HEK293 (cell line): Measurements from ENCODE around the gene UBE2J2.

Source experiments
- CTCF ChIA-PET: fragments of 350-600 bp; formaldehyde crosslinking; extraction: SDS; loops from one replicate; lab custom pipeline; 2021; ENCODE audit warnings: antibody characterized with exemption; lab: Yijun Ruan, JAX
- POLR2A ChIA-PET: fragments of 300-600 bp; formaldehyde crosslinking; extraction: SDS; loops from one replicate; lab custom pipeline; 2020; ENCODE audit warnings: antibody characterized with exemption, inconsistent platforms; lab: Yijun Ruan, JAX
- H3K27ac ChIP-seq: fragments of 200-500 bp; sonication (Bioruptor generic); 2 replicates; pipeline ENCODE4 v1.5.1; 2014; ENCODE audit warnings: low read depth, low read length, control low read depth, inconsistent platforms; ENCODE audit errors: extremely low read depth
- H3K36me3 ChIP-seq, 2 experiments: fragments of 200-500 bp in 1 of 2; sonication (Bioruptor generic) in 1 of 2; 1 replicate in 1 of 2; 2 replicates in 1 of 2; pipeline ENCODE4 v1.5.1; 2014 to 2017; ENCODE audit warnings: inconsistent platforms in 2 of 2, low read length in 2 of 2; ENCODE audit not compliant: control insufficient read depth in 2 of 2, insufficient read depth in 1 of 2
- H3K4me1 ChIP-seq: fragments of 200-500 bp; sonication (Bioruptor generic); 2 replicates; pipeline ENCODE4 v1.5.1; 2014; ENCODE audit warnings: mild to moderate bottlenecking, low read length, inconsistent platforms; ENCODE audit not compliant: control insufficient read depth, insufficient read depth
- H3K4me3 ChIP-seq: 2 replicates; pipeline ENCODE4 v1.5.1; 2011; ENCODE audit warnings: low read depth, mild to moderate bottlenecking, control low read depth, low read length, moderate library complexity
- H3K9me3 ChIP-seq: fragments of 200-500 bp; sonication (Bioruptor generic); 2 replicates; pipeline ENCODE4 v1.5.1; 2014; ENCODE audit warnings: low read depth, low read length, inconsistent platforms; ENCODE audit not compliant: control insufficient read depth, insufficient read depth
- HIC1 ChIP-seq: fragments of 450-650 bp; formaldehyde crosslinking; IDR thresholded peaks from 2 replicates; pipeline ENCODE4 v1.5.1; 2016; ENCODE audit warnings: missing biosample characterization, missing genetic modification characterization
- OSR2 ChIP-seq: fragments of 450-650 bp; formaldehyde crosslinking; IDR thresholded peaks from 2 replicates; pipeline ENCODE4 v1.5.1; 2016; ENCODE audit warnings: missing biosample characterization, missing genetic modification characterization
- PATZ1 ChIP-seq: fragments of 450-650 bp; formaldehyde crosslinking; IDR thresholded peaks from 2 replicates; pipeline ENCODE4 v1.5.1; 2016; ENCODE audit warnings: missing biosample characterization, missing genetic modification characterization
- PRDM6 ChIP-seq: fragments of 450-650 bp; formaldehyde crosslinking; IDR thresholded peaks from 2 replicates; pipeline ENCODE4 v1.5.1; 2017; ENCODE audit warnings: missing biosample characterization, missing genetic modification characterization
- REST ChIP-seq: fragments of 450-650 bp; formaldehyde crosslinking; IDR thresholded peaks from 2 replicates; pipeline ENCODE4 v1.5.1; 2016; ENCODE audit warnings: missing biosample characterization, missing genetic modification characterization
- ZNF112 ChIP-seq: fragments of 450-650 bp; formaldehyde crosslinking; IDR thresholded peaks from 2 replicates; pipeline ENCODE4 v1.5.0; 2017; ENCODE audit warnings: missing biosample characterization, missing genetic modification characterization
- ZNF155 ChIP-seq: fragments of 450-650 bp; formaldehyde crosslinking; IDR thresholded peaks from 2 replicates; pipeline ENCODE4 v1.5.1; 2016; ENCODE audit warnings: missing biosample characterization, missing genetic modification characterization
- ZNF175 ChIP-seq: fragments of 450-650 bp; formaldehyde crosslinking; IDR thresholded peaks from 2 replicates; pipeline ENCODE4 v1.5.1; 2016; ENCODE audit warnings: missing biosample characterization, missing genetic modification characterization
- ZNF221 ChIP-seq: fragments of 450-650 bp; formaldehyde crosslinking; IDR thresholded peaks from 2 replicates; pipeline ENCODE4 v1.5.1; 2017; ENCODE audit warnings: missing biosample characterization, missing genetic modification characterization, borderline replicate concordance
- ZNF23 ChIP-seq: fragments of 450-650 bp; formaldehyde crosslinking; IDR thresholded peaks from 2 replicates; pipeline ENCODE4 v1.5.1; 2016; ENCODE audit warnings: missing biosample characterization, missing genetic modification characterization, borderline replicate concordance
- ZNF549 ChIP-seq: fragments of 450-650 bp; IDR thresholded peaks from 2 replicates; pipeline ENCODE4 v1.5.1; 2018; ENCODE audit warnings: missing biosample characterization, missing genetic modification characterization, mild to moderate bottlenecking, inconsistent platforms, moderate library complexity
- ZNF704 ChIP-seq: fragments of 450-650 bp; formaldehyde crosslinking; IDR thresholded peaks from 2 replicates; pipeline ENCODE4 v1.5.1; 2016; ENCODE audit warnings: missing biosample characterization, missing genetic modification characterization
- ZNF76 ChIP-seq: fragments of 450-650 bp; formaldehyde crosslinking; IDR thresholded peaks from 2 replicates; pipeline ENCODE4; 2016; ENCODE audit warnings: low read depth, missing biosample characterization, missing genetic modification characterization, borderline replicate concordance
- ZNF837 ChIP-seq: fragments of 450-650 bp; formaldehyde crosslinking; IDR thresholded peaks from 2 replicates; pipeline ENCODE4 v1.5.1; 2016; ENCODE audit warnings: missing biosample characterization, missing genetic modification characterization
- TF ChIP-seq, protein P1 (sequence below): fragments of 450-650 bp; formaldehyde crosslinking; conservative IDR thresholded peaks from 2 replicates; pipeline ENCODE4 v1.5.1; 2016; ENCODE audit warnings: low read depth, missing biosample characterization, missing genetic modification characterization
- TF ChIP-seq, protein P2 (sequence below): fragments of 450-650 bp; formaldehyde crosslinking; IDR thresholded peaks from 2 replicates; pipeline ENCODE4 v1.5.1; 2016; ENCODE audit warnings: missing biosample characterization, missing genetic modification characterization

Gene UBE2J2

GRCh38 chr1:1231400-1232207, 42.0 kb downstream of the UBE2J2 start, which contains the start of gene SDF4 (continued):
- TF ChIP-seq HIC1 (tag by site-specific recombination) (no peak), ZNF704 (tag by site-specific recombination) (no peak), OSR2 (0 out of 2 replicates have a peak, but pooled peaks have one; percentile 14), ZNF76 (tag by site-specific recombination) (peak; percentile 90; the same call in 1 of the 2 replicates), PATZ1 (tag by site-specific recombination) (peak; percentile 82), ZNF112 (tag by site-specific recombination) (no peak), PRDM6 (tag by site-specific recombination) (no peak), ZNF175 (tag by site-specific recombination) (no peak)
- TF ChIP-seq, protein P1, sequence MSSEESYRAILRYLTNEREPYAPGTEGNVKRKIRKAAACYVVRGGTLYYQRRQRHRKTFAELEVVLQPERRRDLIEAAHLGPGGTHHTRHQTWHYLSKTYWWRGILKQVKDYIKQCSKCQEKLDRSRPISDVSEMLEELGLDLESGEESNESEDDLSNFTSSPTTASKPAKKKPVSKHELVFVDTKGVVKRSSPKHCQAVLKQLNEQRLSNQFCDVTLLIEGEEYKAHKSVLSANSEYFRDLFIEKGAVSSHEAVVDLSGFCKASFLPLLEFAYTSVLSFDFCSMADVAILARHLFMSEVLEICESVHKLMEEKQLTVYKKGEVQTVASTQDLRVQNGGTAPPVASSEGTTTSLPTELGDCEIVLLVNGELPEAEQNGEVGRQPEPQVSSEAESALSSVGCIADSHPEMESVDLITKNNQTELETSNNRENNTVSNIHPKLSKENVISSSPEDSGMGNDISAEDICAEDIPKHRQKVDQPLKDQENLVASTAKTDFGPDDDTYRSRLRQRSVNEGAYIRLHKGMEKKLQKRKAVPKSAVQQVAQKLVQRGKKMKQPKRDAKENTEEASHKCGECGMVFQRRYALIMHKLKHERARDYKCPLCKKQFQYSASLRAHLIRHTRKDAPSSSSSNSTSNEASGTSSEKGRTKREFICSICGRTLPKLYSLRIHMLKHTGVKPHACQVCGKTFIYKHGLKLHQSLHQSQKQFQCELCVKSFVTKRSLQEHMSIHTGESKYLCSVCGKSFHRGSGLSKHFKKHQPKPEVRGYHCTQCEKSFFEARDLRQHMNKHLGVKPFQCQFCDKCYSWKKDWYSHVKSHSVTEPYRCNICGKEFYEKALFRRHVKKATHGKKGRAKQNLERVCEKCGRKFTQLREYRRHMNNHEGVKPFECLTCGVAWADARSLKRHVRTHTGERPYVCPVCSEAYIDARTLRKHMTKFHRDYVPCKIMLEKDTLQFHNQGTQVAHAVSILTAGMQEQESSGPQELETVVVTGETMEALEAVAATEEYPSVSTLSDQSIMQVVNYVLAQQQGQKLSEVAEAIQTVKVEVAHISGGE (tag by site-specific recombination), result peak; percentile 71; the same call in 1 of the 2 replicates

DNA sequence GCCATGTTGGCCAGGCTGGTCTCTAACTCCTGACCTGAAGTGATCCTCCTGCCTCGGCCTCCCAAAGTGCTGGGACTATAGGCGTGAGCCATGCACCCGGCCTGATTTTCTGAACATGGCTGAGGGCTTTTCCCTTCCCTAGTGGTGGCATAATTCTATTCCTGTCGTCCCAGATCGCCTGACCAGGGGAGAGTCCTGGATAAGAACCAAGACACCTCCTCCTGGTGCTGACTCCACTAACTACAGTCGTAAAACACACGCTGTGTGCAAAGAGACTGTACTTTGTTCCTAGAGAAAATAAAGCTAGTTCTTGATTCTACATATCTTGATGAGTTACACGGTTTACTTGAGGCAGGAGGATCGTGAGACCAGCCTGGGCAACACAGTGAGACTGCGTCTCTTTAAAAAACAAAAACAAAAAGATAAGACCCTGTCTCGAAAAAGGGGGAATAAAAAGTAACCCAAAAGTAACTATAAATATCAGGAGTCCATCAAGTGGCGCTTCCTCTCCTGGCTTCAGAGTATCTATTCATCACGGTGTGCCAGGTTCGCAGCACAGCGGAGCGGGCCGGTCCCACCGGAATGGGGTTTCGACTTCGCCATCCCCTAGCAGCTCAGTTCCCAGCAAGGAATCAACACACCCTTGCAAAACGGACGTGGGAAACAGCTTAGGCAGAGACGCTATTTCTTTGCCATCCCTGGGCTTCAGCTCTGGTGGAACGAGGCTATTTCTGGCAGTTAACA, 42.8 kb downstream of the UBE2J2 start:
- CTCF ChIA-PET, result interaction anchor here (0.5 to 1.8 kb wide), 6 partner anchors 12 to 167 kb away, joined by 3 to 20 read pairs (median 4); no protein-coding TSS in a partner anchor
- POLR2A ChIA-PET, result interaction anchor here (0.5 to 1.5 kb wide), 5 partner anchors 23 to 151 kb away, joined by 3 to 5 read pairs (median 3); partner anchors contain the start of gene AURKAIP1
- Histone ChIP-seq H3K4me3 (peak overlapping the region; percentile 81), H3K4me1 (no peaks in the 10 kb centered on the region; the same call in 1 of the 2 replicates), H3K27ac (peak overlapping the region; percentile 89), H3K9me3 (no peaks in the 10 kb centered on the region), H3K36me3 (peaks cover 0 to 52% of the 10 kb centered on the region in 2 experiments; a peak in 1 of 3 replicates)
- TF ChIP-seq ZNF549 (tag by site-specific recombination) (no peak), ZNF155 (no peak), REST (tag by site-specific recombination) (no peak), ZNF23 (tag by site-specific recombination) (no peak), ZNF221 (tag by site-specific recombination) (no peak), ZNF837 (no peak)
- TF ChIP-seq, protein P2, sequence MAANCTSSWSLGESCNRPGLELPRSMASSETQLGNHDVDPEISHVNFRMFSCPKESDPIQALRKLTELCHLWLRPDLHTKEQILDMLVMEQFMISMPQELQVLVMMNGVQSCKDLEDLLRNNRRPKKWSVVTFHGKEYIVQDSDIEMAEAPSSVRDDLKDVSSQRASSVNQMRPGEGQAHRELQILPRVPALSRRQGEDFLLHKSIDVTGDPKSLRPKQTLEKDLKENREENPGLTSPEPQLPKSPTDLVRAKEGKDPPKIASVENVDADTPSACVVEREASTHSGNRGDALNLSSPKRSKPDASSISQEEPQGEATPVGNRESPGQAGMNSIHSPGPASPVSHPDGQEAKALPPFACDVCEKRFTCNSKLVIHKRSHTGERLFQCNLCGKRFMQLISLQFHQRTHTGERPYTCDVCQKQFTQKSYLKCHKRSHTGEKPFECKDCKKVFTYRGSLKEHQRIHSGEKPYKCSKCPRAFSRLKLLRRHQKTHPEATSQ (tag by site-specific recombination), result no peak
